Kidney epithelial cell (primary cell): ENCODE data around the gene AIG1. TPM values are rescaled to one million over a fixed set of nuclear protein-coding genes. Genes with fewer than 3 reads are reported as not detected.

Experiments used
- DNase-seq: peaks from one replicate; pipeline ENCODE4 v3.0.0-alpha.2; 2010; ENCODE audit warnings: low read depth
- H3K27me3 ChIP-seq: 2 replicates; pipeline ENCODE4 v1.6.0; 2011; ENCODE audit warnings: low read length; ENCODE audit not compliant: control insufficient read depth, insufficient read depth
- H3K36me3 ChIP-seq: 2 replicates; pipeline ENCODE4 v1.5.1; 2011; ENCODE audit warnings: low read length; ENCODE audit not compliant: control insufficient read depth, insufficient read depth
- H3K4me3 ChIP-seq: 2 replicates; pipeline ENCODE4 v1.5.1; 2011; ENCODE audit warnings: low read depth, mild to moderate bottlenecking, control low read depth, low read length
- total RNA-seq: library from RNA; depleted of rRNA; stranded (reverse); fragments of >200 nt; gene quantifications from 2 replicates; pipeline ENCODE4 v1.2.3, GENCODE V29; 2015
- TF ChIP-seq, protein P1 (sequence below): IDR thresholded peaks from 2 replicates; pipeline ENCODE4 v1.5.1; 2011; ENCODE audit warnings: mild to moderate bottlenecking, moderate library complexity, low read length, control low read depth, inconsistent platforms; ENCODE audit not compliant: insufficient read depth, poor library complexity, severe bottlenecking

AIG1 gene
- total RNA-seq, 1 donor from 2014 or later = 62.5 TPM

DNA sequence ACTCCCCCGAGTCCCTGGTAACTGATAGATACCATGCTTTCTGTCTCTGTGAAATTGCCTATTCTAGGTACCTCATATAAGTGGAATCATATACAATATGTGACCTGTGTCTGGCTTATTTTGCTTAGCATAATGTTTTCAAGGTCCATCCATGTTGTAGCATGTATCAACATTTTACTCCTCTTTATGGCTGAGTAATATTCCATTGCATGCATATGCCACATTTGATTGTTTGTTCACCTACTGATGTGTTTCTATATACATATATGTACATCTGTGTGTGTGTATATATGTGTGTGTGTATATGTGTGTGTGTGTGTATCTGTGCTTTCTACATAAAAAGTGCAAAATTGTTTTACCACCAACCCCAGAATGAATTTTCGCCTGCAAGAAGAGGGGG, 270.7 kb downstream of the AIG1 start:
- H3K4me3 ChIP-seq = no peak overlapping the region
- DNase-seq = no peak
- TF ChIP-seq, protein P1, sequence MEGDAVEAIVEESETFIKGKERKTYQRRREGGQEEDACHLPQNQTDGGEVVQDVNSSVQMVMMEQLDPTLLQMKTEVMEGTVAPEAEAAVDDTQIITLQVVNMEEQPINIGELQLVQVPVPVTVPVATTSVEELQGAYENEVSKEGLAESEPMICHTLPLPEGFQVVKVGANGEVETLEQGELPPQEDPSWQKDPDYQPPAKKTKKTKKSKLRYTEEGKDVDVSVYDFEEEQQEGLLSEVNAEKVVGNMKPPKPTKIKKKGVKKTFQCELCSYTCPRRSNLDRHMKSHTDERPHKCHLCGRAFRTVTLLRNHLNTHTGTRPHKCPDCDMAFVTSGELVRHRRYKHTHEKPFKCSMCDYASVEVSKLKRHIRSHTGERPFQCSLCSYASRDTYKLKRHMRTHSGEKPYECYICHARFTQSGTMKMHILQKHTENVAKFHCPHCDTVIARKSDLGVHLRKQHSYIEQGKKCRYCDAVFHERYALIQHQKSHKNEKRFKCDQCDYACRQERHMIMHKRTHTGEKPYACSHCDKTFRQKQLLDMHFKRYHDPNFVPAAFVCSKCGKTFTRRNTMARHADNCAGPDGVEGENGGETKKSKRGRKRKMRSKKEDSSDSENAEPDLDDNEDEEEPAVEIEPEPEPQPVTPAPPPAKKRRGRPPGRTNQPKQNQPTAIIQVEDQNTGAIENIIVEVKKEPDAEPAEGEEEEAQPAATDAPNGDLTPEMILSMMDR = no peak
- no peaks in the 10 kb centered on the region for H3K36me3 ChIP-seq
- H3K27me3 ChIP-seq = no peaks in the 10 kb centered on the region

DNA sequence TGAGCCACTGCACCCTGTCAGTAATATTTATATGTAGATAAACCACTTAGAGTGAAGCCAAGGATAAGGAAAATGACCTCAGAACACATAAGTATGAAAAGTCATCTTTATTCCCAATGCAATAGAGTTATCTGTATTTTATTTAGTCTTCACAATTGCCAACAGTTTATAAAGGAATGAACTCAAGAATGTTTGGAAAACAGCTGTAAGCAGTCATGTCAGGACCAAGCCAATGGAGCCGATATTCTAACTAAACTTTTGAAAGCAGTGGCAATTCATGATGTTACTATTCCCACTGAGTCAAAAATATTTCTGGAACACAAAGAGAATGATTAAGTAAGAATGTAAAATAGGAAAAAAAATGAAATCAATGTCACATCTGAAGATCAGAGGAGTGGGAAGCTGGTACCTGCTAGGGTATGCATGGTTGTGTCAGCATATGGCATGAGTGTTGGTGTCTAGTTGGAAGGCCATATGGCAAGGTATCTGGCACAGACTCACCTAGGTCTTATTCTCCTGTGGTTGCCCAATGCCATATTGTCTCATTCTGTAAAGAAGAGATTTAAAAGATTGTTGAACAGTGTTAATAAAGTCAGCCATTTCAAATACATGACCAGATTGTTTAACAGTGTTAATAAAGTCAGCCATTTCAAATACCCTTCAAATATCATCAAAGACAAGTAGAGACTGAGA, 271.6 kb downstream of the AIG1 start:
- Histone ChIP-seq H3K4me3 (no peak overlapping the region), H3K36me3 (no peaks in the 10 kb centered on the region), H3K27me3 (no peaks in the 10 kb centered on the region)
- TF ChIP-seq, protein P1 = no peak
- DNase-seq = no peak

DNA sequence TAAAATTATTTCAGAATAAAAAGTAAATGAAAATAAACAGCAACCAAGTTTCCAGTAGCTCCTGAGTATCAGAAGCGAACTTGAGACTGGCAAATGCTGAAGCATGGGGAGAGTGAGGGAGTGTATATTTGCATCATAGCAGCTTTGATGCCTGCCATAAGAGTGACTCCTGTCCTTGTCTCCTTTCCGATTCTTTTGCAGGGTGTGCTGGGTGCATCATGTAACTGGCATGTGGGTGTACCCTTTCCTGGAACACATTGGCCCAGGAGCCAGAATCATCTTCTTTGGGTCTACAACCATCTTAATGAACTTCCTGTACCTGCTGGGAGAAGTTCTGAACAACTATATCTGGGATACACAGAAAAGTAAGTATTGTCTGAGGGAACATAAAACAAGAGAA, 272.4 kb downstream of the AIG1 start:
- H3K4me3 ChIP-seq = no peak overlapping the region
- no peak for DNase-seq
- TF ChIP-seq, protein P1 = no peak
- no peaks in the 10 kb centered on the region for H3K27me3 ChIP-seq
- no peaks in the 10 kb centered on the region for H3K36me3 ChIP-seq

DNA sequence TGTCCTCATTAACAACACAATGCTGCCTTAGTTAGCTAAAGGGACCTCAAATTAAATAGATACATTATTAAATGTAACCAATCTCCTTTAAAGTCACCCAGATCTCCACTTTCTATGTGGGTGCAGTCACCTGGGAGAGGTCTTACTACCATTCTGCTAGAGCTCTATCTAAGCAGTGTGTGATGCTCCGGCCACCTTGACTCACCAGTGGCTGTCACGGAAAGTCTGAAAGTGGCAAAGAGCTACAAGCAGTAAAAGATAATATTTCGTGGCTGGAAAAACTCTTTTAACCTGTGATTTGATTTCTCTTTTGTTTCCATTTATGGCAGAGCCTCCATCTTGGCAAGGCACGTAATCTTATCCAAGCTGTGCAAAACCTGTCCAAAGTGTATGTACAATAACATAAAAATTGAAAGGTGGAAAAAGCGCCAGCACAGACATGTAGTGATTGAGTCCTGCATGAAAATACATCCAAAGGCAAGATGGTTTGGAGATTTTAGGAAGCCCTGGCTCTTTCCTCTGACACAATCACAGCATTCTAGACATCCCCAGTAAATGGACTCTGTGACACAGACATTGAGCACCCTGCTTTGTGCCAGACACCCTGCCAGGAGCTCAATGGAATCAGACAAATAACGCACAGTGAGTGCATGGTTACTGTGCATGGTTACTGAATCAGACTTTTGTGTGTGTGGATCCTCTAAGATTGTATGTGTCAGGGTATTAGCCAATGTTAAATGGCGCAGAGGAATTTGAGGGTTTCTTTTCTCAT, 273.2 kb downstream of the AIG1 start:
- TF ChIP-seq, protein P1 = no peak
- Histone ChIP-seq H3K4me3 (no peak overlapping the region), H3K36me3 (no peaks in the 10 kb centered on the region), H3K27me3 (no peaks in the 10 kb centered on the region)
- no peak for DNase-seq

DNA sequence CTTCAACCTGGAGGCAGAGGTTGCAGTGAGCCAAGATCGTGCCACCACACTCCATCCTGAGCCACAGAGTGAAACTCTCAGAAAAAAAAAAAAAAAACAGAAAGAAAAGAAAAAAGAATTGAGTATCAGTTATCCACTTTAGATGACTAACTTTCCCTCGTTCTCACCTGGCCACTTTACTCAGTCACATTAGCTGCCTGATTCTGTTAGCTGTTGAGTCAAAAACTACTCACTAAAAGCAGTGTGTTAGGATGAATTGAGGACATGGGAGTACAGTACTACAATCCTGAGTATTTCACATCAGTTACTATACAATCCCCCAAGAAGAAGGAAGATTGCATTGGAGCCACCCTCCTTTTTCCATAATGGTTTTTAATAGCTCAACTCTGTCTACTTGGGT, 275.2 kb downstream of the AIG1 start:
- Histone ChIP-seq H3K36me3 (no peaks in the 10 kb centered on the region), H3K27me3 (no peaks in the 10 kb centered on the region), H3K4me3 (no peak overlapping the region)
- TF ChIP-seq, protein P1 = no peak
- DNase-seq = no peak
